ENCODE data around the gene SYT8. TPM values are rescaled to one million over a fixed set of nuclear protein-coding genes. Genes with fewer than 3 reads are reported as not detected.

The SYT8 gene
- total RNA-seq, 2 experiments from 2014 or later: not detected

DNA sequence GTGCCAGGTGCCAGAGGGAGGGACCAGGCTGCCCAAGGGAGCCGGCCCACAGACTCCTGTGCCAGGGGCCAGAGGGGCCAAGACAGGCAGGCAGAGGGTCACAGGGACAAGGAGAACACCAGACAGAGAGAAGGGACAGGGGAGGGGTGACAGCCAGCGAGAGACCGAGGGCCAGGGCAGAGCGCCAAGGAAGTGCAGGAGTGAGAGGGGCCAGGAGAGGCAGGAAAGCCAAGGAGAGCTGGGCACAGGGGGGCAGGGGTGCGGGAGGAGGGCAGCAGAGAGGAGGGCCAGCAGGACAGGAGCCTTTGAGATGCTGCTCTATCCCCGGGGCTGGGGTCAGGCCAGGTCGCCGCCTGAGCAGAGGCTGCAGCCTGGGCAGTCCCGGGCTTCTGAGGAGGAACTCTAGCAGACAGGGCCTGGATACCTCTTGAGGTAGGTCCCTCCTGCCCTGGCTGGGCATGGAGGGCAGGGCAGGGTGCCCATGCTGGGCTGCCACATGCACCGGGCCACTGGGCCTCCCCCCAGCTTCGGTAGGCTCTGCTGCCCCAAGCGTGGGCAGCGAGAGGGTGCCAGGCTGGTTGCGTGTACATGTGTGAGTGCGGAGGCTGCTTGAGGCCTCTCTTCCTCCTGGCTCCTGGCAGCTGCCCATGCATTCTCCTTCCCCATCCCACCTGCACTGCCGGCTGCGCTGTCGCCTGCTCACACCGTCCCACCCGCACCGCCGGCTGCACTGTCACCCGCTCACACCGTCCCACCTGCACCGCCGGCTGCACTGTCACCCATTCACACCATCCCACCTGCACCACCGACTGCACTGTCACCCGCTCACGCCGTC is 30.3 kb downstream of the SYT8 start:
- no peaks in the 10 kb centered on the region for H3K9me3 Mint-ChIP-seq (ENCODE audit: insufficient read depth)
- ChIA-PET POLR2A (no interaction called here), CTCF (no interaction called here)
- DNase-seq: no peak
- H3K27me3 Mint-ChIP-seq (ENCODE audit: low read depth): no peaks in the 10 kb centered on the region
- H3K4me3 Mint-ChIP-seq: no peak overlapping the region
- peak overlapping the region; percentile 9 for H3K27ac Mint-ChIP-seq
- peaks cover 26% of the 10 kb centered on the region for H3K4me1 Mint-ChIP-seq (ENCODE audit: low read depth)
- ATAC-seq: peak; percentile 14
- peaks cover 16% of the 10 kb centered on the region for H3K36me3 Mint-ChIP-seq (ENCODE audit: low read depth)

DNA sequence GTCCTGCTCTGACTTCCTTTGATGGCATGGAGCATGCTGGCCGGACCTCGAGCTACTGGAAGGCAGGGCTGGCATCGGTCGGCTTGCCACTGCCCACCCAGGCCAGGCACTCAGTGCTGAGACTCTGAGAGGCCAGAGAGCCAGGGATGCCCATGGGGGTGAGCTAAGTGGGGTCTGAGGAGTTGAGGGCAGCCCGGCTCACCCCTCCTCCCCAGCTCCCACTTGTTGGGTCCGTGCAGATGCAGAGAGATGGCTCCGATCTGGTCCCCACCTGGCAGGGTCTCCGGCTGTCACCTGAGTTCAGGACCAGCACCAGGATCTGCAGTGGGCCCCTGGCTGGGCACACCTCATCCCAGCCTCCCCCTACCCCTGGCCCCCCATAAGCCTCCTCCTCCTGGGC is 31.4 kb downstream of the SYT8 start:
- peaks cover 25% of the 10 kb centered on the region for H3K36me3 Mint-ChIP-seq (ENCODE audit: low read depth)
- DNase-seq (no peak), ATAC-seq (no peak)
- no peak overlapping the region for H3K27ac Mint-ChIP-seq
- H3K4me3 Mint-ChIP-seq: no peak overlapping the region
- POLR2A ChIA-PET: no interaction called here
- peaks cover 37% of the 10 kb centered on the region for H3K4me1 Mint-ChIP-seq (ENCODE audit: low read depth)
- CTCF ChIA-PET: no interaction called here
- H3K9me3 Mint-ChIP-seq (ENCODE audit: insufficient read depth): no peaks in the 10 kb centered on the region
- H3K27me3 Mint-ChIP-seq (ENCODE audit: low read depth): no peaks in the 10 kb centered on the region

DNA sequence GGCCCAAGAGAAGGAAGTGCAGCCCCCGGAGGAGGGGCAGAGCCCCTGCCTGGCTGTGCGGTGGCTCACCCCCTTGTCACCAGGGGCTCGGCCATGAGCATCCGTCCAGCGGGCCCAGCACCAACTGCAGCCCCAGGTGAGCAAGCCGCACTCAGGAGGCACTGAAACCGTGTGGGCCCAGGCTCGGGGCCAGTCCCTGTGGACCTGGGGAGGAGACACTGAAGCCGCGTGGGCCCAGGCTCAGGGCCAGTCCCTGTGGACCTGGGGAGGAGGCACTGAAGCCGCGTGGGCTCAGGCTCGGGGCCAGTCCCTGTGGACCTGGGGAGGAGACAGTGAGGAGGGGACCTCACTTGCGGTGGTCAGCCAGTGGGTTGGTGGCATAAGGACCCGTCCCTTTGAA is 32.0 kb downstream of the SYT8 start:
- CTCF ChIA-PET: no interaction called here

DNA sequence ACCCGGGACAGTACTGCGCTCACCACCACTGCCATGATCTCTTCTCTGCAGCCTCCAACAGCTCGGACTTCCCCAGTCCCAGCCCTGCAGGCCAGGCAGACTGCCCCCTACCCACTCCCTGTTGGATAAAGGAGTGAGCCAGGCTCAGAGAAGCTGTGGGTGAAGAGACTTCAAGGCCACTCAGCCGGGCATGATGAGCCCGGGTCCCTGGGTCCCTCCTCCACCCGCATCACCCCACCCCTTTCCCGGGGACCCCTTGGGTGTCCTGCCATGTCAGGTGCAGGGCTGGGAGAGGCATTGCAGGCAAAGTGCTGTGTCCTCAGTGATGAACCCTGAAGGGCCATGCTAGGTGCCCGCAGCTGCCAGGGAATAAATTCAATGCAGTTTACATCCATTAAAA is 32.6 kb downstream of the SYT8 start:
- H3K4me1 Mint-ChIP-seq (ENCODE audit: low read depth): peaks cover 47% of the 10 kb centered on the region
- POLR2A ChIA-PET: no interaction called here
- H3K27ac Mint-ChIP-seq: no peak overlapping the region
- H3K27me3 Mint-ChIP-seq (ENCODE audit: low read depth): no peaks in the 10 kb centered on the region
- H3K9me3 Mint-ChIP-seq (ENCODE audit: insufficient read depth): no peaks in the 10 kb centered on the region
- DNase-seq (no peak), ATAC-seq (no peak)
- H3K4me3 Mint-ChIP-seq: no peak overlapping the region
- peaks cover 25% of the 10 kb centered on the region for H3K36me3 Mint-ChIP-seq (ENCODE audit: low read depth)
- CTCF ChIA-PET: interaction anchor here (0.6 kb wide), 1 partner anchor 31 kb away, joined by 3 read pairs; no protein-coding TSS in a partner anchor

More for the DNA sequence above, 32.0 kb downstream of the SYT8 start:
- no peak overlapping the region for H3K4me3 Mint-ChIP-seq
- ATAC-seq: no peak
- peaks cover 25% of the 10 kb centered on the region for H3K36me3 Mint-ChIP-seq (ENCODE audit: low read depth)
- no peak for DNase-seq
- no peak overlapping the region for H3K27ac Mint-ChIP-seq
- no peaks in the 10 kb centered on the region for H3K9me3 Mint-ChIP-seq (ENCODE audit: insufficient read depth)
- H3K4me1 Mint-ChIP-seq (ENCODE audit: low read depth): peaks cover 41% of the 10 kb centered on the region
- POLR2A ChIA-PET: no interaction called here
- no peaks in the 10 kb centered on the region for H3K27me3 Mint-ChIP-seq (ENCODE audit: low read depth)

DNA sequence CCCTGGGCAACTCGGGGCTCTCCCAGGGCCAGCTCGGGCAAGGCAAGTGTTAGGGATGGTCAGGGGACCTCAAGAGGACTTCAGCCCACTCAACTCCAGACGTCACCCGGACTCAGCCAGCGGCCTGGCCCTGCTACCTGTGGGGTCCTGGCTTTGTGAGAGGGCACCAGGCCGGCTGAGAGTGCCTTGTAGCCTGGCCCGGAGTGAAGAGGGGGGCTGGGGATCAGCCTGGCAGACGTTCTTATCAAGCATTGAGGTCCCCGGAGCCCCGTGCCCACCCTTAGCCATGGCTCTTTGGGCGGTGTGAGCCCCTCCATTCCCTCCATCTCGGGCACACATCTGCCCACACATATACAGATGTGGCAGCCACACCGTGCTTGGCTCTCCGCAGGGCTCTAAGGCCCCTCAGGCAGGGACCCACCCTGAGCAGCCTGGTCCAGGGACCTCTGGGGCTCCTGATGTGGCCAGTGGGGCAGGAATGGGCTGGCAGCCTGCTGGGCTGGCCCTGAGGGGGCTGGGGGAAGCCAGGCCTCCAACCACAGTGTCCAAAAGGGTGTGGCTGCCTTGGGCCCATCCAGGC is 33.4 kb downstream of the SYT8 start:
- Mint-ChIP-seq H3K36me3 (ENCODE audit: low read depth) (peaks cover 23% of the 10 kb centered on the region), H3K27me3 (ENCODE audit: low read depth) (no peaks in the 10 kb centered on the region), H3K4me3 (no peak overlapping the region), H3K9me3 (ENCODE audit: insufficient read depth) (no peaks in the 10 kb centered on the region), H3K4me1 (ENCODE audit: low read depth) (peaks cover 51% of the 10 kb centered on the region), H3K27ac (no peak overlapping the region)
- ChIA-PET POLR2A (no interaction called here), CTCF (no interaction called here)
- DNase-seq (no peak), ATAC-seq (no peak)

DNA sequence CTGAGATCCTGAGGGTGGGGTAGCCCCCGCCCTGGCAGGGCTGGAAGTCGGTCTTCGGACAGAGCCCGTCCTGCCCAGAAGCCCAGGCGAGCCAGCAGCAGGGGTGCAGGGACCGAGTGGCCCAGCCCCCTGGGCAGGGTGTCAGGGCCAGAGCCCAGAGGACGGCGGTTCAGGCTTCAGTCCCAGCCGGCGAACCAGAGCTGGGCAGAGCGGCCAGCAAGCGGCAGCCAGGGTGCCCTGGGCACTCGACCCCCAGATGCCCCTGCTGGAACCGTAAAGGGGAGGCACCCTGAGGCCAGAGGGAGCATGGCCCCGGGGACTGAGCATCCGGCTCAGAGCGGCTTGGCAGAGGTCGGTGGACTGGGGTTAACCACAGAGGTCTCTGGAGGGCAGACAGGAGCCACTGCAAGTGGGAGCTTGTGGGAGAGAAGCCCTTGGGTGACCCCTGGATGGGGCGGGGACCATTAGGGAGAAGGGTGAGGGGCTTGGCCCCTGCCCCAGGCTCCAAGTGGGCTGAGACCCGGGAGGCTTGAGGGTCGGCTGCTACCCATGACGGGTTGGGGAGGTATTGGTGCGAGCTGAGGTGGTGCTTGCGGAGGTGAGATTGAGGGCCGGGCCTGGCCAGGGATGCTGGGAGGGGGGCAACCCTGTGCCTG is 34.0 kb downstream of the SYT8 start:
- Mint-ChIP-seq H3K4me3 (no peak overlapping the region), H3K27me3 (ENCODE audit: low read depth) (no peaks in the 10 kb centered on the region), H3K27ac (no peak overlapping the region), H3K9me3 (ENCODE audit: insufficient read depth) (no peaks in the 10 kb centered on the region), H3K36me3 (ENCODE audit: low read depth) (peaks cover 22% of the 10 kb centered on the region), H3K4me1 (ENCODE audit: low read depth) (peaks cover 53% of the 10 kb centered on the region)
- ATAC-seq (no peak), DNase-seq (no peak)
- CTCF ChIA-PET: interaction anchor here (1.0 kb wide), 1 partner anchor 246 kb away, joined by 3 read pairs; no protein-coding TSS in a partner anchor
- POLR2A ChIA-PET: no interaction called here

DNA sequence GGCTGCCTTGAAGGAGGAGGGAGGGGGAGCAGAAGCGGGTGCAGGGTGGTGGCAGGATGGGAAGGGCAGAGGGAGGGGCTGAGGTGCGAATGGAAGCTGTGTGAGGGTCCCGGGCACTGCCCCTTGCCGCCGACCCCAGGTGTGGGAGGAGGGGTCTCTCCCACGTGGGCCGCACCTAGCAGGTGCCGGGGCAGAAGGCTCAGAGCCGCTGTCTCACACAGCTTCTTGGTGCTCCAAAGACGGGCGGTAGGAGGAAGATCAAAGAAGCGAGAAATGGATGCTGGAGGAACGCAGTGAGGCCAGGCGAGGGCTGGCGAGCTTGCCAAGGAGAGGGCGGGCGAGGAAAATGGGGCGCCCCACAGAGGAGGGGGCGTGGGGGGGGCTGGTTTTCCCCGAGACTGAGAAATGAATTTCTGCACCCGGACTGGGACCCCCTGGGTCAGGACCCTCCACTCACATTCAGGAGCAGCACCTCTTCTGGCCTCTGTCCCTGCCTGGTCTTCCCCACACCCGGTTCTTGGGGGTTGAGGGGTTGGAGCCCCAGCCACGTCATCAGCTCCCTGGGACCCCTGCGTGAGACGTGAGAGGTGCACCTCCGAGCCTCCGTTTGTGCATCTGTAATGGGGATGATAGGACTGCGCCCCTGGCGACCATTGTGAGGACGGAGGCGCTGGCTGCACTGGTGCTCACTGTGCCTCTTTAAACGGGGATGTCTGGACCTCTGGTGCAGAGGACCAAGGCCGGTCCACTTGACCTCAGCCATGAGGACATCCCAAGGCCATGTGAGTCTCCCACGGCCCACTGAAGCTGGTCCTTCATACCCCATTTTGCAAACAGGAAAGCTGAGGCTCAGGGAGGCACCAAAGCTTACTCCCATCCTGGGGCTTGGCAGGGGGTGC is 34.9 kb downstream of the SYT8 start:
- Mint-ChIP-seq H3K36me3 (ENCODE audit: low read depth) (peaks cover 22% of the 10 kb centered on the region), H3K9me3 (ENCODE audit: insufficient read depth) (no peaks in the 10 kb centered on the region), H3K27ac (no peak overlapping the region), H3K4me3 (no peak overlapping the region), H3K27me3 (ENCODE audit: low read depth) (no peaks in the 10 kb centered on the region), H3K4me1 (ENCODE audit: low read depth) (peaks cover 53% of the 10 kb centered on the region)
- DNase-seq (no peak), ATAC-seq (no peak)
- ChIA-PET CTCF (interaction anchor here (1.0 to 1.7 kb wide), 3 partner anchors 13 to 247 kb away, joined by 3 to 8 read pairs (median 3); no protein-coding TSS in a partner anchor), POLR2A (no interaction called here)

DNA sequence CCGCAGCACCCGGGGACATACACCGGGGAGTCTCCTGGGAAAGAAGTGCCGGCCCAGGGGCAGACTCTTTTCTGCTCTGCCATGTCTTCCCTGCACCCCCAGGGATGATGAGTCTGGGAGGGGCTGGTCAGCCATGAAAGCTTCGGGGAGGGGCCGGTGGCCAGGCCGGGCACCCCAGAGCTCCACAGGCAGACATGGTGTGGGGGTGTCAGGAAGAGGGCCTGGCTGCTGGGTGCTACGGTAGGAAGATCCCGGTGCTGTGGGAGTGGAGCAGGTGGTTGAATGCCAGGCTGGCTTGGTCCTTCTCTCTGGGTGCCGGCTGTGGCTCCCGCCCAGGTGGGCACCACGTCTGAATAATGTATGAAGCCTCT is 35.5 kb downstream of the SYT8 start:
- Mint-ChIP-seq H3K36me3 (ENCODE audit: low read depth) (peaks cover 22% of the 10 kb centered on the region), H3K27me3 (ENCODE audit: low read depth) (no peaks in the 10 kb centered on the region), H3K27ac (peak overlapping the region; percentile 80), H3K4me3 (peak overlapping the region; percentile 15), H3K4me1 (ENCODE audit: low read depth) (peaks cover 55% of the 10 kb centered on the region), H3K9me3 (ENCODE audit: insufficient read depth) (no peaks in the 10 kb centered on the region)
- no peak for ATAC-seq
- DNase-seq: no peak
- ChIA-PET CTCF (interaction anchor here (1.3 to 1.7 kb wide), 2 partner anchors 12 to 14 kb away, joined by 3 to 8 read pairs; no protein-coding TSS in a partner anchor), POLR2A (interaction anchor here (1.1 kb wide), 1 partner anchor 23 kb away, joined by 3 read pairs; no protein-coding TSS in a partner anchor)

DNA sequence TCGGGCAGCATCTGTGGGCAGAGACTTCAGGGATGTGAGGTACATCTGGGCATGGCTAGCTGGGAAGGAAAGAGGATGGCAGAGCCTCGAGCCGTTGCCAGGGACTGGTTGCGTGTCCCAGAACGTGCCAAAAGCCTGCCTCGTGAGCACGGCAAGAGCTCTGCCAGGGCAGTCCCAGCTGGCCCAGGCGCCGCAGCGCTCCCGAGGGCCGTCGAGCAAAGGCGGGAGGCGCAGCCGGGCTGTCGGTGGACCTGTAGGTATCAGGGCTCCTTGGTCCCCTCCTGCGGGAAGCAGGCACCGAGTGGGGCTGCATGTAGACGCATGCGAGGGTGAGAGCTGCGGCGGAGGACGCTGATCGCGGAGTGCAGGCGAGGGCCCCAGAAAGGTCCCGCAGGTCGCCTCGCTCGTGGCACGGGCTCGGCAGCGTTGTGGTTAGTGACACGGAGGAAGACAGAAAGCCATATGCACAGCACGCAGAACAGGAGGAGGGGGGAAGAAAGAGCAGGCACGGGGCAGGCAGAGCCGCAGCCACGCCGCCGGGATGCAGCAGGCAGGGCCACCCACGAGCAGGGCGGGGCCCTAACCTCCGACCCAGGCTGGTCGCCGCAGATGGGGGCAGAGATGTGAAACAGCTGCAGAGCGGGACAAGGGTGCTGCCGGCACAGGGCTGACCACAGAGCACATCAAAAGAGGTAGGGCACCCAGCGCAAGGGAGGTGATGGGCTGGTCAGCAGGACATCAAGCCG is 36.1 kb downstream of the SYT8 start:
- H3K4me3 Mint-ChIP-seq: peak overlapping the region; percentile 15
- no peaks in the 10 kb centered on the region for H3K9me3 Mint-ChIP-seq (ENCODE audit: insufficient read depth)
- DNase-seq: peak; percentile 59
- no peaks in the 10 kb centered on the region for H3K27me3 Mint-ChIP-seq (ENCODE audit: low read depth)
- peak overlapping the region; percentile 80 for H3K27ac Mint-ChIP-seq
- H3K4me1 Mint-ChIP-seq (ENCODE audit: low read depth): peaks cover 53% of the 10 kb centered on the region
- POLR2A ChIA-PET: interaction anchor here (1.1 kb wide), 1 partner anchor 23 kb away, joined by 3 read pairs; no protein-coding TSS in a partner anchor
- CTCF ChIA-PET: interaction anchor here (1.3 to 1.7 kb wide), 2 partner anchors 11 to 14 kb away, joined by 3 to 8 read pairs; no protein-coding TSS in a partner anchor
- peaks cover 19% of the 10 kb centered on the region for H3K36me3 Mint-ChIP-seq (ENCODE audit: low read depth)
- peak; percentile 70 for ATAC-seq

DNA sequence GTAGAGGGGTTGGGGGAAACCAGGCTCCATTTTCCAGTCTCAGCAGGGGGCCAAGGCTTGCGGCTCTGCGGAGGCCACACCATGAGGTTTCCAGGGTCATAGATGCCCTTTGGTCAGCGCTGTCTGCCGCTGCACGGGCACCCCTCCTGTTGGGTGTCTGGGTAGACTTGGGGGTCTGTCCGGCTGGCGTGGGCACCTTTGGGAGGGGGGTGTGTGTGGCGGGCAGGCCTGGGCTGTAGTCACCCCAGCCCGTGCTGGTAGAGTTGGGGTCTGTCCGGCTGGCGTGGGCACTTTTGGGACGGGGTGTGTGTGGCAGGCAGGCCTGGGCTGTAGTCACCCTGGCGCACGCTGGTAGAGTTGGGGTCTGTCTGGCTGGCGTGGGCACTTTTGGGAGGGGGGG is 36.7 kb downstream of the SYT8 start:
- Mint-ChIP-seq H3K27me3 (ENCODE audit: low read depth) (no peaks in the 10 kb centered on the region), H3K27ac (no peak overlapping the region), H3K36me3 (ENCODE audit: low read depth) (peaks cover 19% of the 10 kb centered on the region), H3K4me1 (ENCODE audit: low read depth) (peaks cover 53% of the 10 kb centered on the region), H3K4me3 (no peak overlapping the region), H3K9me3 (ENCODE audit: insufficient read depth) (no peaks in the 10 kb centered on the region)
- POLR2A ChIA-PET: interaction anchor here (1.1 kb wide), 1 partner anchor 24 kb away, joined by 3 read pairs; no protein-coding TSS in a partner anchor
- ATAC-seq (no peak), DNase-seq (no peak)
- CTCF ChIA-PET: interaction anchor here (1.3 kb wide), 1 partner anchor 15 kb away, joined by 3 read pairs; no protein-coding TSS in a partner anchor

Measured in activated CD8-positive, alpha-beta T cell treated with anti-CD3 and anti-CD28 coated beads, Interleukin-2, amount 10 ng/mL, durations not matched to agents 7 days and 5 days (primary cell).